GM23338 (cell line): ENCODE results near the gene CTNNA2. TPM values are rescaled to one million over a fixed set of nuclear protein-coding genes. Genes with fewer than 3 reads are reported as not detected.

Source experiments
- ATAC-seq: fragments of 200-7000 bp; cut with Tn5 transposase; 3 replicates; pipeline ENCODE4 v1.9.1; 2020
- DNase-seq: peaks from one replicate; pipeline ENCODE4 v3.0.0-alpha.2; 2015; ENCODE audit warnings: low spot score
- H2AFZ ChIP-seq: fragments of 200-600 bp; sonication (generic); 2 replicates; pipeline ENCODE4 v1.8.0; 2016; ENCODE audit warnings: antibody characterized with exemption, mild to moderate bottlenecking, moderate library complexity
- H3F3A ChIP-seq: fragments of 200-600 bp; sonication (generic); replicated peaks from 2 replicates; pipeline ENCODE4 v1.8.0; 2017; ENCODE audit warnings: antibody characterized with exemption, mixed run types, low read depth
- H3K27ac ChIP-seq: fragments of 200-600 bp; sonication (generic); 2 replicates; pipeline ENCODE4 v1.6.1; 2016; ENCODE audit warnings: low read depth
- H3K27me3 ChIP-seq: fragments of 200-600 bp; sonication (generic); 2 replicates; pipeline ENCODE4 v1.8.0; 2016; ENCODE audit warnings: mild to moderate bottlenecking, mixed run types, moderate library complexity; ENCODE audit not compliant: insufficient read depth
- H3K36me3 ChIP-seq: fragments of 200-600 bp; sonication (generic); 2 replicates; pipeline ENCODE4 v1.8.0; 2016; ENCODE audit warnings: mild to moderate bottlenecking; ENCODE audit not compliant: insufficient read depth
- H3K4me1 ChIP-seq: fragments of 200-600 bp; sonication (generic); 2 replicates; pipeline ENCODE4 v1.8.0; 2016; ENCODE audit warnings: mild to moderate bottlenecking, moderate library complexity; ENCODE audit not compliant: insufficient read depth
- H3K4me2 ChIP-seq: fragments of 200-600 bp; sonication (generic); 2 replicates; pipeline ENCODE4 v1.7.1; 2017; ENCODE audit warnings: mixed run types
- H3K4me3 ChIP-seq: fragments of 200-600 bp; sonication (generic); 2 replicates; pipeline ENCODE4 v1.6.1; 2016; ENCODE audit warnings: mixed run types
- H3K79me2 ChIP-seq: fragments of 200-600 bp; sonication (generic); replicated peaks from 2 replicates; pipeline ENCODE4 v1.8.0; 2017; ENCODE audit warnings: mild to moderate bottlenecking; ENCODE audit not compliant: insufficient read depth
- H3K9me2 ChIP-seq: fragments of 200-600 bp; sonication (generic); 2 replicates; pipeline ENCODE4 v1.8.0; 2017; ENCODE audit not compliant: insufficient read depth
- H4K20me1 ChIP-seq: fragments of 200-600 bp; sonication (generic); replicated peaks from 2 replicates; pipeline ENCODE4 v1.8.0; 2017; ENCODE audit warnings: mild to moderate bottlenecking; ENCODE audit not compliant: insufficient read depth
- H3K27ac Mint-ChIP-seq: 2 replicates; pipeline ENCODE4 v1.8.0; 2020; ENCODE audit warnings: inconsistent platforms, mild to moderate bottlenecking, moderate library complexity, mixed read lengths
- H3K27me3 Mint-ChIP-seq: 3 replicates; pipeline ENCODE4 v1.8.0; 2022; ENCODE audit warnings: low read depth, mild to moderate bottlenecking, moderate library complexity, mixed read lengths, inconsistent platforms; ENCODE audit not compliant: insufficient read depth, poor library complexity
- H3K36me3 Mint-ChIP-seq: 3 replicates; pipeline ENCODE4 v1.8.0; 2021; ENCODE audit warnings: low read depth, mild to moderate bottlenecking, inconsistent platforms, moderate library complexity, mixed read lengths
- H3K4me1 Mint-ChIP-seq: 3 replicates; pipeline ENCODE4 v1.8.0; 2020; ENCODE audit warnings: mild to moderate bottlenecking, inconsistent platforms, mixed read lengths
- H3K4me3 Mint-ChIP-seq: 3 replicates; pipeline ENCODE4 v1.8.0; 2021; ENCODE audit warnings: moderate library complexity, mild to moderate bottlenecking, inconsistent platforms, mixed read lengths
- H3K9me3 Mint-ChIP-seq: 3 replicates; pipeline ENCODE4 v1.8.0; 2020; ENCODE audit warnings: moderate library complexity, mild to moderate bottlenecking, inconsistent platforms, mixed read lengths
- CREB1 ChIP-seq: fragments of 250-450 bp; sonication (Bioruptor Pico); IDR thresholded peaks from 2 replicates; pipeline ENCODE4 v1.5.0; 2020; ENCODE audit warnings: low read depth, mild to moderate bottlenecking, moderate library complexity
- JUNB ChIP-seq: IDR thresholded peaks from one replicate; pipeline ENCODE4 v1.6.1; 2016; ENCODE audit warnings: antibody characterized with exemption; ENCODE audit not compliant: unreplicated experiment
- NANOG ChIP-seq: IDR thresholded peaks from 2 replicates; pipeline ENCODE4 v1.6.1; 2016; ENCODE audit warnings: antibody characterized with exemption, borderline replicate concordance
- STAT1 ChIP-seq: IDR thresholded peaks from one replicate; pipeline ENCODE4 v1.6.1; 2016; ENCODE audit warnings: antibody characterized with exemption; ENCODE audit not compliant: unreplicated experiment
- polyA plus RNA-seq: library from polyadenylated mRNA; unstranded; fragments of >200 nt; fragmentation: Nextera tagmentation; extraction: Ambion mirVana; gene quantifications from 2 replicates; pipeline ENCODE4 v1.2.1, GENCODE V29; 2016
- total RNA-seq: library from RNA; depleted of rRNA; stranded (reverse); fragments of >200 nt; shearing (Covaris generic); gene quantifications from 2 replicates; pipeline ENCODE4 v1.2.3, GENCODE V29; 2014
- TF ChIP-seq, protein P1 (sequence below): fragments of 250-450 bp; sonication (Bioruptor Pico); IDR thresholded peaks from 2 replicates; pipeline ENCODE4 v1.5.0; 2020; ENCODE audit warnings: mild to moderate bottlenecking, moderate library complexity
- TF ChIP-seq, protein P2 (sequence below), 2 experiments: fragments of 200-600 bp in 1 of 2; sonication (generic) in 1 of 2; conservative IDR thresholded peaks; 2 replicates each; pipeline versions ENCODE4 v1.5.1 to v1.6.1; 2016 to 2017; ENCODE audit warnings: antibody characterized with exemption in 2 of 2, low read depth in 2 of 2, mild to moderate bottlenecking in 2 of 2, moderate library complexity in 1 of 2

The CTNNA2 gene
- total and polyA plus RNA-seq, 2 experiments from 2014 or later, result 6.4 to 15.6 TPM

DNA sequence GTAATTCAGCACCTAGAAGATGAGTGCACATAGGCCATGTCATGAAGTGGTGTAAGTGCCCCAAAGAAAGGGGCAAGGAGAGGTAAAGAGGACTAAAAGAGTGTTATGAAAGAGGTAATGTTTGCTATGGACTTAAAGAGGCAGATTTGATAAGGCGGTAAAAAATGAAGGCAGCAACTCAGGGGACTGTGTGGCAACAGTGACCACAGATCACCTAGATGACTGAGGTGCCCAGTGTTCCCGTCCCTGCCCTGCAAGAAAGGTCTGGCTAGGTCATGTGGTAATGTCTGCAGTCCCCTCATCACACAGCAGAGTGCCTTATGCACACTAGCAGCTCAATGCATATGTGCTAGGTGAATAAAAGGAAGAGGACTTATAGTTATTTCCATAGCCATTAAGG is 434.9 kb downstream of the CTNNA2 start:
- TF ChIP-seq NANOG (no peak), CREB1 (CRISPR knock-in tag) (no peak), JUNB (no peak), STAT1 (no peak)
- TF ChIP-seq, protein P1, sequence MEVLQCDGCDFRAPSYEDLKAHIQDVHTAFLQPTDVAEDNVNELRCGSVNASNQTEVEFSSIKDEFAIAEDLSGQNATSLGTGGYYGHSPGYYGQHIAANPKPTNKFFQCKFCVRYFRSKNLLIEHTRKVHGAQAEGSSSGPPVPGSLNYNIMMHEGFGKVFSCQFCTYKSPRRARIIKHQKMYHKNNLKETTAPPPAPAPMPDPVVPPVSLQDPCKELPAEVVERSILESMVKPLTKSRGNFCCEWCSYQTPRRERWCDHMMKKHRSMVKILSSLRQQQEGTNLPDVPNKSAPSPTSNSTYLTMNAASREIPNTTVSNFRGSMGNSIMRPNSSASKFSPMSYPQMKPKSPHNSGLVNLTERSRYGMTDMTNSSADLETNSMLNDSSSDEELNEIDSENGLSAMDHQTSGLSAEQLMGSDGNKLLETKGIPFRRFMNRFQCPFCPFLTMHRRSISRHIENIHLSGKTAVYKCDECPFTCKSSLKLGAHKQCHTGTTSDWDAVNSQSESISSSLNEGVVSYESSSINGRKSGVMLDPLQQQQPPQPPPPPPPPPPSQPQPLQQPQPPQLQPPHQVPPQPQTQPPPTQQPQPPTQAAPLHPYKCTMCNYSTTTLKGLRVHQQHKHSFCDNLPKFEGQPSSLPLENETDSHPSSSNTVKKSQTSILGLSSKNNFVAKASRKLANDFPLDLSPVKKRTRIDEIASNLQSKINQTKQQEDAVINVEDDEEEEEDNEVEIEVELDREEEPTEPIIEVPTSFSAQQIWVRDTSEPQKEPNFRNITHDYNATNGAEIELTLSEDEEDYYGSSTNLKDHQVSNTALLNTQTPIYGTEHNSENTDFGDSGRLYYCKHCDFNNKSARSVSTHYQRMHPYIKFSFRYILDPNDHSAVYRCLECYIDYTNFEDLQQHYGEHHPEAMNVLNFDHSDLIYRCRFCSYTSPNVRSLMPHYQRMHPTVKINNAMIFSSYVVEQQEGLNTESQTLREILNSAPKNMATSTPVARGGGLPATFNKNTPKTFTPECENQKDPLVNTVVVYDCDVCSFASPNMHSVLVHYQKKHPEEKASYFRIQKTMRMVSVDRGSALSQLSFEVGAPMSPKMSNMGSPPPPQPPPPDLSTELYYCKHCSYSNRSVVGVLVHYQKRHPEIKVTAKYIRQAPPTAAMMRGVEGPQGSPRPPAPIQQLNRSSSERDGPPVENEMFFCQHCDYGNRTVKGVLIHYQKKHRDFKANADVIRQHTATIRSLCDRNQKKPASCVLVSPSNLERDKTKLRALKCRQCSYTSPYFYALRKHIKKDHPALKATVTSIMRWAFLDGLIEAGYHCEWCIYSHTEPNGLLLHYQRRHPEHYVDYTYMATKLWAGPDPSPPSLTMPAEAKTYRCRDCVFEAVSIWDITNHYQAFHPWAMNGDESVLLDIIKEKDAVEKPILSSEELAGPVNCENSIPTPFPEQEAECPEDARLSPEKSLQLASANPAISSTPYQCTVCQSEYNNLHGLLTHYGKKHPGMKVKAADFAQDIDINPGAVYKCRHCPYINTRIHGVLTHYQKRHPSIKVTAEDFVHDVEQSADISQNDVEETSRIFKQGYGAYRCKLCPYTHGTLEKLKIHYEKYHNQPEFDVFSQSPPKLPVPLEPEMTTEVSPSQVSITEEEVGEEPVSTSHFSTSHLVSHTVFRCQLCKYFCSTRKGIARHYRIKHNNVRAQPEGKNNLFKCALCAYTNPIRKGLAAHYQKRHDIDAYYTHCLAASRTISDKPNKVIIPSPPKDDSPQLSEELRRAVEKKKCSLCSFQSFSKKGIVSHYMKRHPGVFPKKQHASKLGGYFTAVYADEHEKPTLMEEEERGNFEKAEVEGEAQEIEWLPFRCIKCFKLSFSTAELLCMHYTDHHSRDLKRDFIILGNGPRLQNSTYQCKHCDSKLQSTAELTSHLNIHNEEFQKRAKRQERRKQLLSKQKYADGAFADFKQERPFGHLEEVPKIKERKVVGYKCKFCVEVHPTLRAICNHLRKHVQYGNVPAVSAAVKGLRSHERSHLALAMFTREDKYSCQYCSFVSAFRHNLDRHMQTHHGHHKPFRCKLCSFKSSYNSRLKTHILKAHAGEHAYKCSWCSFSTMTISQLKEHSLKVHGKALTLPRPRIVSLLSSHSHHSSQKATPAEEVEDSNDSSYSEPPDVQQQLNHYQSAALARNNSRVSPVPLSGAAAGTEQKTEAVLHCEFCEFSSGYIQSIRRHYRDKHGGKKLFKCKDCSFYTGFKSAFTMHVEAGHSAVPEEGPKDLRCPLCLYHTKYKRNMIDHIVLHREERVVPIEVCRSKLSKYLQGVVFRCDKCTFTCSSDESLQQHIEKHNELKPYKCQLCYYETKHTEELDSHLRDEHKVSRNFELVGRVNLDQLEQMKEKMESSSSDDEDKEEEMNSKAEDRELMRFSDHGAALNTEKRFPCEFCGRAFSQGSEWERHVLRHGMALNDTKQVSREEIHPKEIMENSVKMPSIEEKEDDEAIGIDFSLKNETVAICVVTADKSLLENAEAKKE (CRISPR knock-in tag), result no peak
- TF ChIP-seq, protein P2, sequence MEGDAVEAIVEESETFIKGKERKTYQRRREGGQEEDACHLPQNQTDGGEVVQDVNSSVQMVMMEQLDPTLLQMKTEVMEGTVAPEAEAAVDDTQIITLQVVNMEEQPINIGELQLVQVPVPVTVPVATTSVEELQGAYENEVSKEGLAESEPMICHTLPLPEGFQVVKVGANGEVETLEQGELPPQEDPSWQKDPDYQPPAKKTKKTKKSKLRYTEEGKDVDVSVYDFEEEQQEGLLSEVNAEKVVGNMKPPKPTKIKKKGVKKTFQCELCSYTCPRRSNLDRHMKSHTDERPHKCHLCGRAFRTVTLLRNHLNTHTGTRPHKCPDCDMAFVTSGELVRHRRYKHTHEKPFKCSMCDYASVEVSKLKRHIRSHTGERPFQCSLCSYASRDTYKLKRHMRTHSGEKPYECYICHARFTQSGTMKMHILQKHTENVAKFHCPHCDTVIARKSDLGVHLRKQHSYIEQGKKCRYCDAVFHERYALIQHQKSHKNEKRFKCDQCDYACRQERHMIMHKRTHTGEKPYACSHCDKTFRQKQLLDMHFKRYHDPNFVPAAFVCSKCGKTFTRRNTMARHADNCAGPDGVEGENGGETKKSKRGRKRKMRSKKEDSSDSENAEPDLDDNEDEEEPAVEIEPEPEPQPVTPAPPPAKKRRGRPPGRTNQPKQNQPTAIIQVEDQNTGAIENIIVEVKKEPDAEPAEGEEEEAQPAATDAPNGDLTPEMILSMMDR (conservative IDR thresholded peaks at IDR 0.05; ENCODE audit: low read depth in 2 of 2), result no peak
- Histone ChIP-seq H3K4me2 (no peak overlapping the region), H3K79me2 (no peaks in the 10 kb centered on the region), H3K36me3 (no peaks in the 10 kb centered on the region), H3K27ac (no peak overlapping the region), H4K20me1 (no peaks in the 10 kb centered on the region), H3F3A (no peaks in the 10 kb centered on the region), H3K9me2 (no peaks in the 10 kb centered on the region), H3K27me3 (no peaks in the 10 kb centered on the region), H2AFZ (no peak overlapping the region), H3K4me3 (no peak overlapping the region), H3K4me1 (peaks cover 18% of the 10 kb centered on the region)
- Mint-ChIP-seq H3K4me3 (no peak overlapping the region), H3K36me3 (no peaks in the 10 kb centered on the region), H3K27ac (no peak overlapping the region; the same call in 1 of the 2 replicates), H3K27me3 (peaks cover 2% of the 10 kb centered on the region), H3K9me3 (no peaks in the 10 kb centered on the region), H3K4me1 (peaks cover 11% of the 10 kb centered on the region; the same call in 2 of the 3 replicates)
- DNase-seq, result no peak
- ATAC-seq, result no peak
